Fibroblast of skin of abdomen (primary cell): ENCODE data around the gene SGK1.
"Not testable (repeated sequence)": the region's sequence is repeated elsewhere in the genome, so short reads cannot be mapped to it uniquely, and the experiment has no call there.

ENCODE experiments used
- DNase-seq: peaks from one replicate; pipeline ENCODE4 v3.0.0-alpha.2; 2013

The SGK1 gene

GRCh38 chr6:134299236-134299635, 18.7 kb downstream of the SGK1 start:
- DNase-seq = no peak

- DNase-seq = no peak
These were observed 21.1 kb downstream of the SGK1 start for GRCh38 chr6:134296762-134297161.

GRCh38 chr6:134295953-134296553, 21.9 kb downstream of the SGK1 start:
- peak; percentile 95 for DNase-seq

- peak; percentile 17 for DNase-seq
These were observed 24.2 kb downstream of the SGK1 start for GRCh38 chr6:134293659-134294161.

GRCh38 chr6:134291156-134291555, 26.8 kb downstream of the SGK1 start:
- DNase-seq = no peak

GRCh38 chr6:134289204-134289575, 28.7 kb downstream of the SGK1 start:
- DNase-seq = no peak

GRCh38 chr6:134288538-134289203, 29.2 kb downstream of the SGK1 start:
- peak; percentile 97 for DNase-seq

GRCh38 chr6:134287859-134288537, 29.9 kb downstream of the SGK1 start:
- DNase-seq = no peak

- DNase-seq = no peak
These were observed 35.1 kb downstream of the SGK1 start for GRCh38 chr6:134282816-134283215.

GRCh38 chr6:134281388-134281787, 36.5 kb downstream of the SGK1 start:
- no peak for DNase-seq

GRCh38 chr6:134278000-134278399, 39.9 kb downstream of the SGK1 start:
- DNase-seq = no peak

GRCh38 chr6:134276891-134277377, 41.0 kb downstream of the SGK1 start:
- not testable (repeated sequence) for DNase-seq

- DNase-seq = no peak
These were observed 45.5 kb downstream of the SGK1 start for GRCh38 chr6:134272374-134272773.

GRCh38 chr6:134267917-134268361, 50.0 kb downstream of the SGK1 start:
- DNase-seq = no peak

- DNase-seq = no peak
These were observed 51.1 kb downstream of the SGK1 start for GRCh38 chr6:134266776-134267175.

- DNase-seq = no peak
These were observed 56.1 kb downstream of the SGK1 start for GRCh38 chr6:134261766-134262165.

- no peak for DNase-seq
These were observed 59.0 kb downstream of the SGK1 start for GRCh38 chr6:134258849-134259306.

- no peak for DNase-seq
These were observed 60.4 kb downstream of the SGK1 start for GRCh38 chr6:134257516-134257915.

- DNase-seq = no peak
These were observed 61.0 kb downstream of the SGK1 start for GRCh38 chr6:134256862-134257261.

GRCh38 chr6:134255280-134255679, 62.6 kb downstream of the SGK1 start:
- not testable (repeated sequence) for DNase-seq

- no peak for DNase-seq
These were observed 63.8 kb downstream of the SGK1 start for GRCh38 chr6:134254118-134254517.

GRCh38 chr6:134253681-134254080, 64.2 kb downstream of the SGK1 start:
- peak; percentile 94 for DNase-seq

GRCh38 chr6:134251320-134251719, 66.6 kb downstream of the SGK1 start:
- DNase-seq = no peak
